ENCODE results near the gene SPRY2. TPM values are rescaled to one million over a fixed set of nuclear protein-coding genes. Genes with fewer than 3 reads are reported as not detected.
A peak's percentile ranks its signal among the peaks of the same experiment; 100 is the strongest.

Gene SPRY2
- total RNA-seq, 2 donors from 2014 or later, result 26.5 to 33.3 TPM

DNA sequence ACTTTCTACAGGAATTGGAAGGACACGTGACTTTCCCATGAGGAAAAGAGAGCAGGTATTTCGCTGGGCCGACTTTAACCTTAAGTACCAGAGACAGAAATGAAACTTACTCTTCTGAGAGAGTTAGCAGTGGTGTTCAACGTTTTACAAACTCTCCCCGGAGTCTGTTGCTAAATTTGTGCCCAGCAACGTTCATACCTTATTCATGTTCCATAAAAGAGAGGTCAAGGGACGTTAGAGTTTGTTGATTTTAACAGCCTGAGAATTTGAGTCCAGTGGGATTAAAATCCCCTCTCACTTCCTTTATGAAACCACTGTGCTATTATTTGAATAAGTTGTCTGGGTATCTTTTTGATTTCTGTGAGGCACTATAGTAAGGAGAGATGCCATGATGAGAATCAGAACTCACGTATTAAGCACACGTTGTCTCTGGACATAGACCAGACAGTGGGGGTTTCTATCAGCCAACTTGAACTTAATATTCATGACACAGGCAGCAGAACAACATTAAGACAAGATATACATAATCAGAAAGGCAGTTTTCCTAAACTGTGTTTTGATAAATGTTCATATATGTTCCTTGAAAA, 33.4 kb downstream of the SPRY2 start:
- 53 to 55% methylated on average over 9 of the region's 9 CpGs for WGBS, 2 donors
- DNase-seq (no peak), ATAC-seq (no peak)
- TF ChIP-seq POLR2A (IDR thresholded peaks at IDR 0.05), result no peak
- no peaks in the 10 kb centered on the region for H3K27me3 ChIP-seq
- no peak overlapping the region for H3K4me3 ChIP-seq
- peaks cover 4% of the 10 kb centered on the region for H3K4me1 ChIP-seq
- H3K9me3 ChIP-seq, result no peaks in the 10 kb centered on the region
- H3K36me3 ChIP-seq (replicated peaks in 1 of 2; ENCODE audit: insufficient read depth in 1 of 2, low read depth in 2 of 2), result no peaks in the 10 kb centered on the region
- intact Hi-C loops (cut with DNase I), result no loop called here
- H3K27ac ChIP-seq, result no peak overlapping the region

DNA sequence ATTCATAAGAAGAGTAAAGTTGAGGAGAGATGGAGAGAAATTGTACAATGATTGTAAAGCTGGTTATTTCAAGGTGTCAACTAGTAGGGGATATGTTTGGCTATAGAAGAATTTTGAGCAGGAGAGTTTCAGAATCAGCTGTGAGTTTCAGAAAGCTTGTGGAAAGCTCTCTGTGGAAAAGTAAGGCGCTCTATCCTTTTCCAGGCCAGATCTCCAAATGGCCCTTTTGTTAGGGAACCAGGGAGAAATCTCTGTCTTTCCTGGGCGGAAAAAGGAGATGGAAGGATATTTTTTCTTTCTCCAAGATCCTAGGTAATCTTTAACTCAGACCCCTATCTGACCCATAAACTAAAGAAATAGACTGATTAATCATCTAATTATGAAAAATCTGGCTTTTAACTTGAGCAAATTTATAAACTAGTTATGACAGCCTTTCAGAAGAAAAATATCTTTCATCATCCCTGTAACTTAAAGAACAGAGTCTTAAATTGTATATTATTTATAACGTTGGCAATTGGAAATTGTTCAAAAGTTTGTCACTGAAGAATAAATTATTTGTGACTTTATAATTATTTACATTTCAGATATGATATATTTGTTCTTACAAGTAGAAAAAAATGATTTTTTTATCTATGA, 34.5 kb downstream of the SPRY2 start:
- no peaks in the 10 kb centered on the region for H3K36me3 ChIP-seq (replicated peaks in 1 of 2; ENCODE audit: insufficient read depth in 1 of 2, low read depth in 2 of 2)
- 57 to 68% methylated on average over 3 of the region's 3 CpGs for WGBS, 2 donors
- no peaks in the 10 kb centered on the region for H3K27me3 ChIP-seq
- H3K4me3 ChIP-seq, result no peak overlapping the region
- H3K4me1 ChIP-seq, result peaks cover 4% of the 10 kb centered on the region
- ATAC-seq (no peak), DNase-seq (no peak)
- intact Hi-C loops (cut with DNase I), result no loop called here
- no peaks in the 10 kb centered on the region for H3K9me3 ChIP-seq
- peak overlapping the region in 1 of 4 donors; percentile 12 for H3K27ac ChIP-seq
- TF ChIP-seq, protein P1, sequence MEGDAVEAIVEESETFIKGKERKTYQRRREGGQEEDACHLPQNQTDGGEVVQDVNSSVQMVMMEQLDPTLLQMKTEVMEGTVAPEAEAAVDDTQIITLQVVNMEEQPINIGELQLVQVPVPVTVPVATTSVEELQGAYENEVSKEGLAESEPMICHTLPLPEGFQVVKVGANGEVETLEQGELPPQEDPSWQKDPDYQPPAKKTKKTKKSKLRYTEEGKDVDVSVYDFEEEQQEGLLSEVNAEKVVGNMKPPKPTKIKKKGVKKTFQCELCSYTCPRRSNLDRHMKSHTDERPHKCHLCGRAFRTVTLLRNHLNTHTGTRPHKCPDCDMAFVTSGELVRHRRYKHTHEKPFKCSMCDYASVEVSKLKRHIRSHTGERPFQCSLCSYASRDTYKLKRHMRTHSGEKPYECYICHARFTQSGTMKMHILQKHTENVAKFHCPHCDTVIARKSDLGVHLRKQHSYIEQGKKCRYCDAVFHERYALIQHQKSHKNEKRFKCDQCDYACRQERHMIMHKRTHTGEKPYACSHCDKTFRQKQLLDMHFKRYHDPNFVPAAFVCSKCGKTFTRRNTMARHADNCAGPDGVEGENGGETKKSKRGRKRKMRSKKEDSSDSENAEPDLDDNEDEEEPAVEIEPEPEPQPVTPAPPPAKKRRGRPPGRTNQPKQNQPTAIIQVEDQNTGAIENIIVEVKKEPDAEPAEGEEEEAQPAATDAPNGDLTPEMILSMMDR (IDR thresholded peaks at IDR 0.05), result no peak
- no peak for TF ChIP-seq POLR2A (IDR thresholded peaks at IDR 0.05)

DNA sequence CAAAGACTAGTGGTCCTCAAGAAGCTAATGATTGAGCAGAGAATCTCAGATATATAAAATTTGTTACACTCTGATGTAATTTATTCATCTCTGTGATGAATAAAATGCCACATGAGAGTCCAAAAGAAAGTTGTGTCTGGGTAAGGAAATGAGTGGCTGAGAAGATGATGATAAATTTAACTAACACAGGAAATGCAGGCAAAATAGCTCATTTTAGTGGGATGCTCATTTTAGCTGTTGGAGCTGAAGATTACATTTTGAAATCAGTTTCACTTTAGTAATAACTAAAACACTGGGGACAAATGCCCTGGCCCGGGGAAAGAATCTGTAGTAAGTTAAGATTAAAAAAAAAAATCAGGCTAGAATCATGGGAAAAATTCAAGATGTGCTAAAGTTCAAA, 35.2 kb downstream of the SPRY2 start:
- no peak for DNase-seq
- WGBS, 2 donors, result 16 to 35% methylated on average over 1 of the region's 1 CpG
- intact Hi-C loops (cut with DNase I), result no loop called here
- no peak for TF ChIP-seq POLR2A (IDR thresholded peaks at IDR 0.05)
- TF ChIP-seq, protein P1 (IDR thresholded peaks at IDR 0.05), result no peak
- peak overlapping the region in 1 of 4 donors; percentile 12 for H3K27ac ChIP-seq
- no peak for ATAC-seq
- peaks cover 4% of the 10 kb centered on the region for H3K4me1 ChIP-seq
- no peak overlapping the region for H3K4me3 ChIP-seq
- no peaks in the 10 kb centered on the region for H3K9me3 ChIP-seq
- no peaks in the 10 kb centered on the region for H3K36me3 ChIP-seq (replicated peaks in 1 of 2; ENCODE audit: insufficient read depth in 1 of 2, low read depth in 2 of 2)
- no peaks in the 10 kb centered on the region for H3K27me3 ChIP-seq

DNA sequence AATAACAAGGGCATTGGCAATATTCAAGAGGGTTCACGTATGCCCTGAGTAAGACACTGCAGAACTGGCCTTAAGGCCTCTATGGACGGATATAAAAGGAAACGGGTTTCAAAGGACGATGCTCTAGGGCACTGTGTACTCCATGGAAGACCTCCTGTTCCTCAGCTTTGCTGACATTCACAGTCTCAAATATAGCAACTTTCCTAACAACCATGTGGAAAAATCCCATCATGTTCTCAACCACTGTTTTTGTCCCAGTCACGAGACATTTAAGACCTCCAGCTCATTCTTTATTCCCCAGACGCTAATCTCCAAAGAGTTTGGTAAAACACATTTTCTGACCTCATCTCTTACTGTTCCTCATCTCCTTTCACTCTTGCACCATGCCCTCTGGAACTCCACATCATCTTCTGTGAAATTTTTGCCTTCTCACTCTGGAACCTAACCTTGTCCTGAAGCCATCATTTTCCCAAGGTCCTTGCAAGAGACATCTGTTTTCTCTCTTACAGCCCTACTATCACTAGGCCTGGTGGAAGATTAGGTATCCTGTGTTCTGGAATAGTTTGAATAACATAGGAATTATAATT, 37.6 kb downstream of the SPRY2 start:
- intact Hi-C loops (cut with DNase I), result no loop called here
- DNase-seq, result no peak
- H3K36me3 ChIP-seq (replicated peaks in 1 of 2; ENCODE audit: insufficient read depth in 1 of 2, low read depth in 2 of 2), result no peaks in the 10 kb centered on the region
- TF ChIP-seq, protein P1 (IDR thresholded peaks at IDR 0.05), result no peak
- TF ChIP-seq POLR2A (IDR thresholded peaks at IDR 0.05), result no peak
- H3K9me3 ChIP-seq, result no peaks in the 10 kb centered on the region
- no peaks in the 10 kb centered on the region for H3K27me3 ChIP-seq
- 96% methylated on average over 6 of the region's 6 CpGs for WGBS, 2 donors
- peaks cover 4% of the 10 kb centered on the region for H3K4me1 ChIP-seq
- H3K4me3 ChIP-seq, result no peak overlapping the region
- H3K27ac ChIP-seq, result no peak overlapping the region
- ATAC-seq, result no peak

DNA sequence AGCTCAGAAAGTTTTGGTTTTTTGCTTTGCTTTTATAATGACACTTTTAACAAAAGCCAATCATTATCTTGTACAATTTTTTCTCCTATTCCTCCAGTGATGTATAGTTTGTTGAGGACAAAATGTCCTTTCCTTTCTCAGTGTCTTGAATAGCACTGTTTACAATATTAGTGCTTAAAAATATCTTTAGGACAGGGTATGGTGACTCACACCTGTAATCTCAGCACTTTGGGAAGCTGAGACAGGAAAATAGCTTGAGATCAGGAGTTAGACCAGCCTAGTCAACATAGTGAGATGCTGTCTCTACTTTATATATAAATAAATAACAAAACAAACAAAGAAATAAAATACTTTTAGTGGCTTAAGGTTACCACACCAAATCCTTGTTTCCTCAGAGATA, 41.9 kb downstream of the SPRY2 start:
- intact Hi-C loops (cut with DNase I), result no loop called here
- no peak for ATAC-seq
- TF ChIP-seq, protein P1 (IDR thresholded peaks at IDR 0.05), result no peak
- no peak for TF ChIP-seq POLR2A (IDR thresholded peaks at IDR 0.05)
- H3K36me3 ChIP-seq (replicated peaks in 1 of 2; ENCODE audit: insufficient read depth in 1 of 2, low read depth in 2 of 2), result no peaks in the 10 kb centered on the region
- no peaks in the 10 kb centered on the region for H3K4me1 ChIP-seq
- no peaks in the 10 kb centered on the region for H3K27me3 ChIP-seq
- H3K9me3 ChIP-seq, result no peaks in the 10 kb centered on the region
- H3K27ac ChIP-seq, result no peak overlapping the region
- H3K4me3 ChIP-seq, result no peak overlapping the region
- no peak for DNase-seq

Data from body of pancreas (tissue), 4 donors.